Right ventricle myocardium inferior (tissue), 1 donor: ENCODE measurements around the gene REL. TPM values are rescaled to one million over a fixed set of nuclear protein-coding genes. Genes with fewer than 3 reads are reported as not detected.
"Not testable (repeated sequence)": the region's sequence is repeated elsewhere in the genome, so short reads cannot be mapped to it uniquely, and the experiment has no call there.

Experiments used
- ATAC-seq: fragments of 200-7000 bp; cut with Tn5 transposase; one replicate; pipeline ENCODE4 v1.9.1; 2020; ENCODE audit warnings: mild to moderate bottlenecking, moderate library complexity
- DNase-seq: peaks from one replicate; pipeline ENCODE4 v3.0.0; 2021; ENCODE audit errors: missing footprints
- intact Hi-C: fragments of 100-400 bp; cut with DNase I; formaldehyde crosslinking; loops from one replicate; pipeline ENCODE4 v1.11.0; 2022
- total RNA-seq: library from RNA; stranded (reverse); fragmentation: NEBNext Ultra II Directional; extraction: Animal tissue kit (Norgen Biotek cat#: 25700); gene quantifications from one replicate; pipeline ENCODE4 v1.2.1, GENCODE V29; 2021
- donor health status: DM: no; HTN: yes; CAD: no; lungs with severe emphysema.

REL gene
- total RNA-seq, 1 donor from 2014 or later, result 5.3 TPM

DNA sequence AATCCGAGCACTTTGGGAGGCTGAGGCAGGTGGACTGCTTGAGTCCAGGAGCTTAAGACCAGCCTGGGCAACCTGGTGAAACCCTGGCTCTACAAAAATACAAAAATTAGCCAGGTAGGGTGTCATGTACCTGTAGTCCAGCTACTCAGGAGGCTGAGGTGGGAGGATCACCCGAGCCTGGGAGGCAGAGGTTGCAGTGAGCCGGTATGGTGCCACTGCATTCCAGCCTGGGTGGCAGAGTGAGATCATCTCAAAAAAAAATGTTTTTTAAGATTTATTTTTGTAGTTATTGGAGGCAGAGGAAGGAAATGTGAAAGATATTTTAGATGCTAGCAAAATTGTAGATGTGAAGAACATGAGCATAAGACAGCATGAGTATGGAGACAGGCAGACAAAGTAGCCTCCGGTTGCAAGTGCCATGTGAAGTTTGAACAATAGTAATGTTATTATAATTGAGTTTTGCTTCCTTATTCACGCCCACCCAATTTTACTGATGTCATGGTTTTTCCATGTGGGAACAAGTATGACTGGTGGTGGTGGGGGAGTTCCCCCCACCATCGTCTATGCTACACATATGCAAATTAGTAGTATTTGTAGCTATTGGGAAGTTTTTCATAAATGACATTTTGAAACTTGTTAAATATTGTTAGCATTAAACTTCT is 18.0 kb downstream of the REL start:
- intact Hi-C loops, result no loop called here
- ATAC-seq (no peak), DNase-seq (no peak)

DNA sequence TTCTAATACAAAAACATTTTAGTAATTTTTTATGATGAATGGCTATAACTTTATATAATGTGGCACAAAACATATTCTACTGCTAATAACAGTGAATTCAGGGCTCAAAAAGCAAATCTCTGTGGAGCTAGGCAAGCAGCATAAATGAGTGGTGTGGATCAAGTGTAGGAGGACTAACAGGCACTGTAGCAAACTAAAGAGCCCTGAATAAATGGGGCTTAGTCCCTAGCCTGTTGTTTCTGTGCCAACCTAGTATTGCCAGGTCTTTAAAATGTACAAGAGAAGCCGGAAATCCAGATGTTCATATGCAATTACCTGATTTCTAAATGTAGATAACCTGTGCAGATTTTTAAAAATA is 18.5 kb downstream of the REL start:
- ATAC-seq (no peak), DNase-seq (no peak)
- intact Hi-C loops, result no loop called here

DNA sequence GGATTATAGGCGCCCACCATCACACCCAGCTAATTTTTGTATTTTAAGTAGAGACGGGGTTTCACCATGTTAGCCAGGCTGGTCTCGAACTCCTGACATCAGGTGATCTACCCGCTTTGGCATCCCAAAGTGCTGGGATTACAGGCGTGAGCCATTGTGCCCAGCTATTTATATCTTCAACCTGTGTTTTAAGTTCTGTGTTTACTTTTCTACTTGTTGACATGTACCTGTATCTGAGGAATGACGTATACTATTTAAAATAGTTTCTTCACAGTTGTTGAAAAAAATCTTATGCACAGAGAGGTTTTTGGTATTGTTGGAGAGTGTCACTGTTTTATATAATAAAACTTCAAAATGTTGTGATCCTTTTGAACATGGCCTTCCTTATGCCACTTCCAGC is 19.9 kb downstream of the REL start:
- ATAC-seq, intact Hi-C loops, DNase-seq: not testable (repeated sequence)

DNA sequence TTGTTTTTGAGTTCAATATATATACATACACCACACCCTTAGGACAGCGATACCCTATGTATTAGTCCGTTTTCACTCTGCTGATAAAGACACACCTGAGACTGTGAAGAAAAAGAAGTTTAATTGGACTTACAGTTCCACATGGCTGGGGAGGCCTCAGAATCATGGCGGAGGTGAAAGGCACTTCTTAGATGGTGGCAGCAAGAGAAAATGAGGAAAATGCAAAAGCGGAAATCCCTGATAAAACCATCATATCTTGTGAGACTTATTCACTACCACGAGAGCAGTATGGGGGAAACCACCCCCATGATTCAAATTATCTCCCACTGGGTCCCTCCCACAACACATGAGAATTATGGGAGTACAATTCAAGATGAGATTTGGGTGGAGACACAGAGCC is 24.5 kb downstream of the REL start:
- ATAC-seq, DNase-seq, intact Hi-C loops: not testable (repeated sequence)

DNA sequence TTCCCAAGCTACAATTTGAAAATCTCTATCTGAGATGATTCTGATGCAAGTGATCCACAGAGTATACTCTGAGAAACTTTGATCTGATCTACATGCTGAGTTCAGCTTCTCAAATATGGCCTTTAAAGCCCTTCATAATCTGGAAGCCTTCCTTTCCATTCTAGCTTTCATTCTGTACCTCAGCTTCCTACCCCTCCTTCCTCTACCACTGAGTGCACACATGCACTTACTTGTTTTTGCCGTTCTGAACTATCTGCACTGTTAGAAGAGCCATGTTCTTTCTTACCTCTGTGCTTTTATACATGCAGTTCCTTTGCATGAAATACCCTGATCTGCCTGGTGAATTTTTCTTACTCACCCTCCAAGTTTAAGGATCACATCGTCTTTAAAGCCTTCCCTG is 25.0 kb downstream of the REL start:
- DNase-seq (no peak), ATAC-seq (no peak)
- intact Hi-C loops, result no loop called here

DNA sequence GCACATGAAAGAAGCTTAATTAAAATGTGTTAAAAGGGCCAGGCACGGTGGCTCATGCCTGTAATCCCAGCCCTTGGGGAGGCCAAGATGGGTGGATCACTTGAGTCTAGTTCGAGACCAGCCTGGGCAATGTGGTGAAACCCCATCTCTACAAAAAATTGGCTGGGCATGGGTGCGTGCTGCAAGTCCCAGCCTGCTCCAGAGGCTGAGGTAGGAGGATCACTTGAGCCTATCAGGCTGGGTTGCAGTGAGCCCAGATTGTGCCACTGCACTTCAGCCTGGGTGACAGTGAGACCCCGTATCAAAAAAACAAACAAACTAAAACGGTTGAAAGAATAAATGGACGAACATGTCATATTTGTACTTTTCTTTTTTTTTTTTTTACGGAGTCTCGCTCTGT is 26.0 kb downstream of the REL start:
- DNase-seq, result no peak
- no peak for ATAC-seq
- intact Hi-C loops, result no loop called here

DNA sequence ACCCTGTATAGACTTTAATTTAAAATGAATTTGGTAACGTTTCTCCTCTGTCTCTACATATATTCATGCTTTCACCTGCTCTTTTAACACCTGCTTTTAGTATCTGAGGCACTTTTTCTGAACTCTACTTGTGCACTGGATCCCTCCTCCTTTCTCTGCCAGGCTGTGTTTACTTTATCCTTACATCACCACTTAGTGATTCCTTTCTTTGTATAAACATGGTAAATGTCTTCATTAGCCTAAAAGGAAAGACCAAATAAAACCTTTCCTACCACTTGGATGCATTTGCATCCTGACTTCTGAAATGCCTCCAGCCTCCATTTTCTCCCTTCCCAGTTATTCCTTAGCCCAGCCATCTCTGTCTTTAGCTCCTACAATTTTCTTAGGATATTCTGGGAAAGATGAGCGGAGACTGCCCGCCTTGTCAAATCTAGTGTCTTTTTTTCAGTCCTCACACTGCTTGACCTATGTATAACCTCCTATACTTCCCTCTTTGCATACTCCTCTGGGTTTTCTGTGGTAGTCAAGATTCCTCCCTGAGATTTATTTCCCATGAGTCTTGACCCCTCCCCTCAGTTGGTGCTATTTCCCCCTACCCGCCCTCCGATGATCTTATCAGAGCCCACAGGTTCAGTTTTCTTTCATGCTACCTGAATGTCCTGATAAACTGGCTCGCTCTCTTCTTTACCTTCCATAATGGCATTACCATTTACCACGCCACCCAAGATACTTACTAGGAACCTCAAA is 44.8 kb downstream of the REL start:
- intact Hi-C loops, result no loop called here
- DNase-seq (no peak), ATAC-seq (peak; percentile 31)

DNA sequence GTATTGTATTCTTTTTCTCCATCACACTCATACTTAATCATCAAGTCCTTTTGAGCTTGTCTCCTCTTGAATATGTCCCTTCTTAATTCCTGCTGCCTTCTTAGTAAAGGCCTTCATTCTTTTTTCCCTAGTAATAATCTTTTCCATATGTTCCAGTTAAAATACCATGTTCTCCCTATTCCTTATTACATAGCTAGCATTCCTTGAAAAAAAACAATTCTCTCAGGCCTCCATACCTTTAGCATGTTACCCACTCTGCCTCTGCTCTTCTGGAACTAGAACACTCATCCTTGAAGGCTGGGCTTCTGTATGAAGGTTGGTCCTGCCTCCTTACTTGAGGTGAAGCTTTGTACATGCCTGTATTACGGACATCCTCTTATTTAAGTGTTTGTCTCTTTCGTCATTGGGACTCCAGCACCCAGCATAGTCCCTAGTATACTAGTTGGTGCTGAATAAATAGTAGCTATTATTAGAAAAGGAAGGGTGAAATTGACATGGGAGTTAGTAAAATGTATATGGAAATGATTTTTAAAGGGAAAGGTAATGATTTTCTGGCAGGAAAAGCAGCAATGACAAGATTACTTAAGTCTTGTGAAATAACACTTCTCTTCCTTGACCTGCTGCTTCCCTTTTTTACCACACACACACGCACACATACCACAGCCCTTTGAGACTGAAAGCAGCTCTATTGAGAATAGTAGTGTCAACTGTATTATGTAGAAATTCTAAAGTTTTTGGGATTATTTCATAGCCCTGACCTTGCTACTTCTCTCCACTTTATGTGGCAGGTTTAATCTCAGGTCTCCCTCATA is 45.6 kb downstream of the REL start:
- intact Hi-C loops, result no loop called here
- DNase-seq (no peak), ATAC-seq (peak; percentile 48)

- ATAC-seq, intact Hi-C loops: not testable (repeated sequence)
Observed at GRCh38 chr2:60932061-60932460, 50.7 kb downstream of the REL start.

DNA sequence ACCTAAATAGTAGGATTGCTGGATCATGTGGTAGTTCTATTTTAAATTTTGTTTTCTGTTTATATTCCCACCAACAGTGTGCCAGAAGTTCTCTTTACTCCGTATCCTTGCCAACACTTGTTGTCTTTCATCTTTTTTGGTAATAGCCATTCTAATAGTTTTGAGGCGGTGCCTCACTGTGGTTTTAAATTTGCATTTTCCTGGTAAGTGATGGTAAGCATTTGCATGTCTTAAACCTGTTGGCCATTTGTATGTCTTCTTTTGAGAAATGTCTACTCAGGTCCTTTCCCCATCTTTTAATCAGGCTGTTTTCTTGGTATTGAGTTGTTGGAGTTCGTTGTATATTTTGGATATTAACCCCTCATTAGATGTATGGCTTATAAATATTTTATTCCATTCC is 51.6 kb downstream of the REL start:
- no peak for DNase-seq
- ATAC-seq, result no peak
- intact Hi-C loops, result no loop called here

More at GRCh38 chr2:60932061-60932460, 50.7 kb downstream of the REL start:
- DNase-seq, result not testable (repeated sequence)

GRCh38 chr2:60934165-60934722 is 52.9 kb downstream of the REL start:
- intact Hi-C loops, result no loop called here
- ATAC-seq, result peak; percentile 50
- no peak for DNase-seq

- ATAC-seq, result no peak
- no peak for DNase-seq
- intact Hi-C loops, result no loop called here
Observed at GRCh38 chr2:60936757-60937156, 55.4 kb downstream of the REL start.

GRCh38 chr2:60938301-60938700 is 56.9 kb downstream of the REL start:
- ATAC-seq, result no peak
- intact Hi-C loops, result no loop called here
- no peak for DNase-seq

- no peak for ATAC-seq
- intact Hi-C loops, result no loop called here
Observed at GRCh38 chr2:60939622-60940021, 58.2 kb downstream of the REL start.

DNA sequence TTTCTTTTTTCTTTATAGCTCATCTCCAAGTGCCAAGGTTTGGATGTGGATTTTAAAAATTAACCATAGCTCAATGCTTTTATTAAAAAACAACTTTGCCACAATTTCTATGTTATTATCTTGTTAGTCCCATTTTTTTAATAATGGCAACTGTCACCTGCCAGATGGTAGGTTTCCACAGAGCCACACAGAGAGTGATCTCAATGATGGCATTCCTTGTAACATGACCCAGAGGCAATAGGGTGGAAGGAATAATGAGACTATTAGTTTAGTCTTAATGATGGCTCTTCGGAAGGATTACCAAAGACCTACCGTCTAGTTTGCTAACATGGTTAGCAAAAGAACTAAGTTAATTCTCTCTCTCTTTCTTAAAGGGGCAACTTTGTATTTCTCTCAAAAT is 64.0 kb downstream of the REL start:
- DNase-seq, result no peak
- no peak for ATAC-seq
- intact Hi-C loops, result no loop called here

More at GRCh38 chr2:60939622-60940021, 58.2 kb downstream of the REL start:
- no peak for DNase-seq

DNA sequence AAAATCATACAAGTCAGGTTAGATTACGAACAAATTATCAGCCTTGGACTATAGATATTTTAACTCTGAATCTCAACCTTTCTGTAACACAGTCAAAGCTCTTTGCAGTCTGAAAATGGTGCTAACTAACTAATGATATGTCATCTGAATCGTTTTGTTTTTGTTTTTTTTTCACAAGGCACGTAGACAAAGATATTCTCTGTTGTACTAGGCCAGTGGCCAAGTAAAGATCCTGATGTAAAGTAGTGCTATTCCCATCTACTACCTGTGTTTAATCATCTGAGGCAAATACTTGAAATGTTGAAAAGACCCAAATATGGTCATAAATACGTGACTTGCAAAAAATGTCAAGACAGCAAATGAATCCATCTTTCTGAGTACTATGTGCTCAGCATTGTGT is 65.7 kb downstream of the REL start:
- intact Hi-C loops, result no loop called here
- no peak for DNase-seq
- no peak for ATAC-seq

DNA sequence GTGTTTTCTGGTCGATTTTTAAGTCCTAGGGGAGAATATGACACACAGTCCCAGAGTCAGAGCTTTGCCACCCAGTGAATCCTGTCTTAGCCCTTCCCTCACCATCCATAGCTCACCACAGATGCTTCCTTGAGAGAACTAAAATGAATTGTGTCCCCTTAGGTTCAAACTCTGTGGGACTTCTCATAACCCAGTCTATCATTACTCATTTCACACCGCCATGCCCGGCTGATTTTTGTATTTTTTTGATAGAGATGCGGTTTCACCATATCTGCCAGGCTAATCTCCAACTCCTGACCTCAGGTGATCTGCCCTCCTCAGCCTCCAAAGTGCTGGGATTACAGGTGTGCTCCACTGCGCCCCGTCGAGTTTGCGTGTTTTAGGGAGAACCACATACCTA is 66.8 kb downstream of the REL start:
- ATAC-seq (no peak), DNase-seq (no peak)
- intact Hi-C loops, result no loop called here

DNA sequence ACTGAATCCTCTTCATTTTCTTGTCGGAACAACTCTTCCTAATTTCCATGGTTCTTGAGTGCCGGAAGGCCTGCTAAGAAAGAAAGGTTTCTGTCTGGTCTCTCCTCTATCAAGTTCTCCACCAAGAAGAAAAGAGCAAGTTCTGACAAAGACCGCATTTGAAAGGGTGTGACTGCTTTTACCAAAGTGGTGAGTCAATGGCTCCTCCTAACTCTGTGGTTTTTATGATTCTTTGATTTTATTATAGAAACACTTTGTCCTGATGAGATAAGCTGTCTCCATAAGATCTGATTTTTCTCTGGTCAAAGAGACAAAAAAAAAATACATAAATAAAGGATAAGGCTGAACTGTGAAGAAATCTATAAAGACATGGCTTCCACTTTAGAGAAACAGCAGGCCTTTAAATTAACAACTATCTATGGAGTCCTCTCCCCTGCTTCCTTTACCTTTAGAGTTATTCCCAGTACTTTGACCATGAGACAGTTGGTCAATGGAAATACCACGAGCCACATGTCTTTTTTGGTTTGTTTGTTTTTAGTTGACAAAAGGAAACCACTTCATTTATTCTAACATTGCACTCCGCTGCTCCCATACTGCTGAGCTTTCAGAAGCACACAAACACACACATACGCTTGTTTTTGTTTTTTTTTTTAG is 67.7 kb downstream of the REL start:
- DNase-seq (no peak), ATAC-seq (no peak)
- intact Hi-C loops, result no loop called here

GRCh38 chr2:60954139-60954538 is 72.8 kb downstream of the REL start:
- intact Hi-C loops, result no loop called here
- ATAC-seq, result no peak
- no peak for DNase-seq
